Loucy (cell line): ENCODE results near the gene MRPL34.

Experiments
- H2AFZ ChIP-seq: fragments of 200-600 bp; sonication (generic); 2 replicates; pipeline ENCODE4 v1.6.0; 2016; ENCODE audit warnings: antibody characterized with exemption, mild to moderate bottlenecking, low read length, moderate library complexity
- H3F3A ChIP-seq: fragments of 200-600 bp; 2 replicates; pipeline ENCODE4 v1.6.0; 2016; ENCODE audit warnings: antibody characterized with exemption, low read depth, mild to moderate bottlenecking
- H3K27me3 ChIP-seq: fragments of 200-600 bp; sonication (generic); 2 replicates; pipeline ENCODE4 v1.6.1; 2014; ENCODE audit warnings: low read length, mild to moderate bottlenecking; ENCODE audit not compliant: insufficient read depth, poor library complexity, severe bottlenecking
- H3K36me3 ChIP-seq: fragments of 200-600 bp; sonication (generic); 2 replicates; pipeline ENCODE4 v1.6.1; 2016; ENCODE audit warnings: low read length; ENCODE audit not compliant: insufficient read depth
- H3K4me1 ChIP-seq: fragments of 200-600 bp; sonication (generic); 2 replicates; pipeline ENCODE4 v1.5.1; 2014; ENCODE audit warnings: low read length, mild to moderate bottlenecking; ENCODE audit not compliant: insufficient read depth, poor library complexity, severe bottlenecking
- H3K4me2 ChIP-seq: fragments of 200-600 bp; sonication (generic); 2 replicates; pipeline ENCODE4 v1.6.0; 2014; ENCODE audit warnings: antibody characterized with exemption, low read length, low read depth, mild to moderate bottlenecking; ENCODE audit not compliant: poor library complexity, severe bottlenecking
- H3K4me3 ChIP-seq: fragments of 200-600 bp; sonication (generic); 2 replicates; pipeline ENCODE4 v1.5.1; 2014; ENCODE audit warnings: low read length, mild to moderate bottlenecking, mixed read lengths; ENCODE audit not compliant: poor library complexity, severe bottlenecking
- H3K79me2 ChIP-seq: fragments of 200-600 bp; sonication (generic); 2 replicates; pipeline ENCODE4 v1.6.1; 2014; ENCODE audit warnings: low read length; ENCODE audit not compliant: insufficient read depth
- H3K9ac ChIP-seq: fragments of 200-600 bp; sonication (generic); 2 replicates; pipeline ENCODE4 v1.6.0; 2014; ENCODE audit warnings: mild to moderate bottlenecking, low read depth, low read length, moderate library complexity; ENCODE audit not compliant: poor library complexity, severe bottlenecking
- H3K9me2 ChIP-seq: fragments of 200-600 bp; sonication (generic); replicated peaks from 2 replicates; pipeline ENCODE4 v1.6.1; 2016; ENCODE audit warnings: low read depth, low read length, mixed read lengths
- H3K9me3 ChIP-seq: fragments of 200-600 bp; sonication (generic); 2 replicates; pipeline ENCODE4 v1.6.1; 2014; ENCODE audit warnings: mild to moderate bottlenecking, antibody characterized with exemption, low read length, low read depth; ENCODE audit not compliant: insufficient read depth
- H4K20me1 ChIP-seq: fragments of 200-600 bp; sonication (generic); 2 replicates; pipeline ENCODE4 v1.6.0; 2014; ENCODE audit warnings: antibody characterized with exemption, low read length, mild to moderate bottlenecking; ENCODE audit not compliant: insufficient read depth, poor library complexity, severe bottlenecking
- CTCF ChIP-seq: fragments of 200-600 bp; sonication (generic); conservative IDR thresholded peaks from 2 replicates; pipeline ENCODE4 v1.5.1; 2014; ENCODE audit warnings: mild to moderate bottlenecking, antibody characterized with exemption, low read length
- EZH2phosphoT487 ChIP-seq: fragments of 200-600 bp; IDR thresholded peaks from 2 replicates; pipeline ENCODE4 v1.6.1; 2018; ENCODE audit warnings: antibody characterized with exemption, mild to moderate bottlenecking, moderate library complexity, borderline replicate concordance

The MRPL34 gene

GRCh38 chr19:17312189-17313113 lies 6.8 kb downstream of the MRPL34 start:
- Histone ChIP-seq H3F3A (no peaks in the 10 kb centered on the region), H3K9me3 (no peaks in the 10 kb centered on the region), H3K79me2 (peaks cover 49% of the 10 kb centered on the region), H3K4me2 (peak overlapping the region; percentile 81), H3K36me3 (peaks cover 23% of the 10 kb centered on the region; the same call in 1 of the 2 replicates), H3K4me3 (no peak overlapping the region), H3K9ac (no peak overlapping the region), H3K4me1 (peaks cover 14% of the 10 kb centered on the region), H3K9me2 (no peaks in the 10 kb centered on the region), H3K27me3 (peaks cover 4% of the 10 kb centered on the region), H2AFZ (no peak overlapping the region), H4K20me1 (peaks cover 29% of the 10 kb centered on the region)
- no peak for TF ChIP-seq EZH2phosphoT487
- TF ChIP-seq CTCF, result no peak

GRCh38 chr19:17314007-17314593 lies 8.4 kb downstream of the MRPL34 start:
- TF ChIP-seq CTCF, result no peak
- TF ChIP-seq EZH2phosphoT487, result no peak
- H3K79me2 ChIP-seq, result peaks cover 41% of the 10 kb centered on the region
- H3F3A ChIP-seq, result no peaks in the 10 kb centered on the region
- no peak overlapping the region for H3K9ac ChIP-seq
- no peak overlapping the region for H3K4me2 ChIP-seq
- peaks cover 10% of the 10 kb centered on the region for H3K4me1 ChIP-seq
- peaks cover 4% of the 10 kb centered on the region for H3K27me3 ChIP-seq
- H4K20me1 ChIP-seq, result peaks cover 29% of the 10 kb centered on the region
- no peaks in the 10 kb centered on the region for H3K9me3 ChIP-seq
- H3K36me3 ChIP-seq, result peaks cover 26% of the 10 kb centered on the region; the same call in 1 of the 2 replicates
- no peaks in the 10 kb centered on the region for H3K9me2 ChIP-seq
- H2AFZ ChIP-seq, result no peak overlapping the region
- no peak overlapping the region for H3K4me3 ChIP-seq

- no peak overlapping the region for H3K4me2 ChIP-seq
- no peaks in the 10 kb centered on the region for H3K4me1 ChIP-seq
- H3K9me3 ChIP-seq, result no peaks in the 10 kb centered on the region
- H3K36me3 ChIP-seq, result peaks cover 49% of the 10 kb centered on the region; the same call in 1 of the 2 replicates
- H4K20me1 ChIP-seq, result no peaks in the 10 kb centered on the region
- H3K9ac ChIP-seq, result no peak overlapping the region
- no peaks in the 10 kb centered on the region for H3K27me3 ChIP-seq
- no peak for TF ChIP-seq EZH2phosphoT487
- no peak overlapping the region for H3K4me3 ChIP-seq
- no peaks in the 10 kb centered on the region; the same call in 1 of the 2 replicates for H3K79me2 ChIP-seq
- H2AFZ ChIP-seq, result no peak overlapping the region
- H3K9me2 ChIP-seq, result no peaks in the 10 kb centered on the region
- H3F3A ChIP-seq, result no peaks in the 10 kb centered on the region
These were observed 13.3 kb downstream of the MRPL34 start for GRCh38 chr19:17318966-17319365.
